ENCODE data around the gene ZNF576. TPM values are rescaled to one million over a fixed set of nuclear protein-coding genes. Genes with fewer than 3 reads are reported as not detected.
A peak's percentile ranks its signal among the peaks of the same experiment; 100 is the strongest.
"Not testable (repeated sequence)": the region's sequence is repeated elsewhere in the genome, so short reads cannot be mapped to it uniquely, and the experiment has no call there.

ZNF576 gene
- total RNA-seq, 1 experiment from 2014 or later, result 18.6 TPM

DNA sequence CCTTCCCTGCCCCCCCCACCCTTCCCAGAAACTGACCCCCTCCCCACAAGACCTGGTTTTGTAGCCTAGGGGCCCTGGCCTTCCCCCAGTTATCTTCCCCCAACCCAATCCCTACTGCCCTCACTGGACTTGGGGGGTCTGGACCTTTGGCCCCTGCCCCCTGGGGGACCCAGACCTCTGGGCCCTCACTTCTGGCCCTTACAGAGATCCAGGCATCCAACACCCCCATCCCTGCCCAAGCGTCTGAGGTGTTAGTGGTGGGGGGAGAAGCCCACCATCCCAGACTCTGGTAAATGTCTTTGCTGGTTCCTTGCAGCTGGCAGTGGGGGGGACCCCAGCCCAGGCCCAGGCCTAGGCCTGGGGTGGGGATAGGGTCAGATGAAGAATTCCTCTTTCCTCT, 26.6 kb downstream of the ZNF576 start:
- Histone ChIP-seq H3K27me3 (ENCODE audit: control insufficient read depth, insufficient read depth, low read length) (peaks cover 12% of the 10 kb centered on the region; the same call in 1 of the 2 replicates), H3K36me3 (replicated peaks; ENCODE audit: control insufficient read depth, insufficient read depth, low read length) (0 out of 2 replicates have a peak, but pooled peaks cover 1% of the 10 kb centered on the region), H3K4me3 (ENCODE audit: insufficient read depth, low read depth, low read length) (no peak overlapping the region)
- no peak for DNase-seq

DNA sequence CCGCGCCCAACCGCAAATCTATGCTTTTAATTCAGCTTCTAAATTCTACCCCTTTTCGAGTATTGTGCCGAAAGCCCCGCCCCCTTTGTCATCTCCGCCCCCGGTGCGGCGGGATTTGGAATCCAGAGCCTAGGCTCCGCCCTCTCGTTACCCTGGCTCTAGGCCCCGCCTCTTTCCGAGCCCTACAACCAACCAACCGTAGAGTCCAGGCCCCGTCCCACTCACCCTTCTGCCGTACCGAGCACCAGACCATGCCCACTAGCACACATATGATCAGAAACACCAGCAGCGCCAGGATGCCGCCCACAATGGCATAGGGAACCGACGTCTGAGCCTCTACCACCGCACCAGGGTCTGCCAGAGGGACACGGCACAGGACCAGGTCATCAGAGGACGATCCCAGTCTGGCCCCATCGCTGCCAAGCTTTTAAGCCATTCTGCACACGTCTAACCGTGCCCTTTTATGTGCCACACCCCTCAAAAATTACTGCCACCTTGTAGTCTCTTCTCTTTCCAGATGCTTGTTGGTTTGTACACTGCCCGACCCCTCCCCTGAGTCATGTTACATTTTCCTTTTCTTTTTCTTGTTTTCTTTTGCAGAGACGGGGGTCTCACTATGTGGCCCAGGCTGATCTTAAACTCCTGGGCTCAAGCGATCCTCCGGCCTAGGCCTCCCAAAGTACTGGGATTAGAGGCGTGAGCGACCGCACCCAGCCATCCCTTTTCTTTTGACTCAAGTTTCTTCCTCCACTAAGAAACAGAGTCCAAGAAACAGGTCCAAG, 27.7 kb downstream of the ZNF576 start:
- peak; percentile 95 for DNase-seq
- H3K36me3 ChIP-seq (replicated peaks; ENCODE audit: control insufficient read depth, insufficient read depth, low read length), result 0 out of 2 replicates have a peak, but pooled peaks cover 1% of the 10 kb centered on the region
- H3K27me3 ChIP-seq (ENCODE audit: control insufficient read depth, insufficient read depth, low read length), result peaks cover 14% of the 10 kb centered on the region; the same call in 1 of the 2 replicates

DNA sequence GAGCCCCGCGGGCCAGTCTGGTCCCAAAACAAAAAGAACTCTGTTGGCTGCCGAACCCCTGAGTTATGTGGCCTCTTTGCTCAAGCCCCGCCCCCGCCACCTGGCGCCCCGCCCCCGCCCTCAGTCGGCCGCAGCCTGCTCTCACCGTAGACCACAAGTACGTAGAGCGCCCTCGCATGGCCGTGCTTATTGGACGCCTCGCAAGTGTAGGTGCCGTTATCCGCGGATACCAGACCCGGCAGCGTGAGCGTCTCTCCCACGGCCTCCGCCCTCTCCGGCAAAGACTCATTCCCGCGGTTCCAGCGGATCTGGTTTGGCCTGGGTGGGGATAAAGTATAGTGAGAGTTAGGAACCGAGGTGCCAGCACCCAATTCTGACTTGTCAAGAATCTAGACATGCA, 28.5 kb downstream of the ZNF576 start:
- no peak overlapping the region for H3K4me3 ChIP-seq (ENCODE audit: insufficient read depth, low read depth, low read length)
- peaks cover 14% of the 10 kb centered on the region; the same call in 1 of the 2 replicates for H3K27me3 ChIP-seq (ENCODE audit: control insufficient read depth, insufficient read depth, low read length)
- DNase-seq, result peak; percentile 97
- 0 out of 2 replicates have a peak, but pooled peaks cover 1% of the 10 kb centered on the region for H3K36me3 ChIP-seq (replicated peaks; ENCODE audit: control insufficient read depth, insufficient read depth, low read length)

More for the DNA sequence above, 27.7 kb downstream of the ZNF576 start:
- H3K4me3 ChIP-seq (ENCODE audit: insufficient read depth, low read depth, low read length), result peak overlapping the region; percentile 28

DNA sequence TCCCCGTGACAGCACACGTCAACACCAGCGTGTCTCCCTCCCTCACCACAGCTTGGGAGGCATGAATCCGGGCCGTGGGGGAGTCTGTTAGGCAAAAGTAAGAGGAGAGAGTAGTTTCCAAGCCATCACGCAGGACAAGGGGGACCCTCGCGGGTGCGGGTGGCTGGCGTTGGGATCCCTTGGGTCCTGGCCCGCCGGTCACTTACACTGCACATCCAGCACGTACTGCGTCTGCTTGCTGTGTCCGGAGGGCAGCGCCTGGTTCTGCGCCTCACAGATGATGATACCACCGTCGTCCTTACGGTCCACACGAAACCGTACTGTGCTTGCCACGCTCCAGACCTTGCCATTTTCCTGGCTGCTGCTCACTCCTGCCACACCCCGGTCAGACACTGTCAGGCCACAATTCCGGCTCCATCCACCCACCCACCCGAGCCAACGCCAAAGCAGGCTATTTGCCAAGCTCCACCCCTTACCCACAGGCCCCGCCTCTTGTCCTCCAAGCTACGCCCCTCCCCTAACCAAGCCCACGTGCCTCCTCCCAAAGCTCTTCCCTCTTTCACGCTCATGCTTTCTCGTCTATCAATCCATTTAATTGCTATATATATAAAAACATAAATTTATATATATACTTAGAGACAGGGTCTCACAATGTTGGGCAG, 29.7 kb downstream of the ZNF576 start:
- DNase-seq, result peak; percentile 92
- H3K36me3 ChIP-seq (replicated peaks; ENCODE audit: control insufficient read depth, insufficient read depth, low read length), result 0 out of 2 replicates have a peak, but pooled peaks cover 1% of the 10 kb centered on the region
- peaks cover 14% of the 10 kb centered on the region; the same call in 1 of the 2 replicates for H3K27me3 ChIP-seq (ENCODE audit: control insufficient read depth, insufficient read depth, low read length)
- no peak overlapping the region for H3K4me3 ChIP-seq (ENCODE audit: insufficient read depth, low read depth, low read length)

DNA sequence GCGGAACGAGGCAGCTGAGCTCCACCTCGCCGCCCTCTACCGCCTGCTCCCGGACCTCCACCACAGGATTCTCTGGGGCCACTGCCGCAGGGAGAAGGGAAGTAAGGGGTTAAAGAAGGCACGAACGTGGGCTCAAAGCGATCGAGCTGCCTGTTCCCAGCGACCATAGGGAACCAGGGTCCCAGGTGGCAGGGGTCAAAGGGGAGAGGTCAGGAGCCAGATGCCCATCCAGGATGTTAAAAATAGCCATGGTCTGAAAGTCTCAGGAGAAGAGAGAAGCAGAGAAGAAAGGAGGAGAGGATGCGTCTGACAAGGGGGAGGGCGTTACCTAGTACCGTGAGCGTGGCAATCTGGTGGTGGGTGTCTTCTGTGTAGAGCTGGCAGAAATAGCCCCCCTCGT, 30.4 kb downstream of the ZNF576 start:
- Histone ChIP-seq H3K36me3 (replicated peaks; ENCODE audit: control insufficient read depth, insufficient read depth, low read length) (0 out of 2 replicates have a peak, but pooled peaks cover 1% of the 10 kb centered on the region), H3K4me3 (ENCODE audit: insufficient read depth, low read depth, low read length) (no peak overlapping the region), H3K27me3 (ENCODE audit: control insufficient read depth, insufficient read depth, low read length) (peaks cover 14% of the 10 kb centered on the region; the same call in 1 of the 2 replicates)
- DNase-seq, result no peak

DNA sequence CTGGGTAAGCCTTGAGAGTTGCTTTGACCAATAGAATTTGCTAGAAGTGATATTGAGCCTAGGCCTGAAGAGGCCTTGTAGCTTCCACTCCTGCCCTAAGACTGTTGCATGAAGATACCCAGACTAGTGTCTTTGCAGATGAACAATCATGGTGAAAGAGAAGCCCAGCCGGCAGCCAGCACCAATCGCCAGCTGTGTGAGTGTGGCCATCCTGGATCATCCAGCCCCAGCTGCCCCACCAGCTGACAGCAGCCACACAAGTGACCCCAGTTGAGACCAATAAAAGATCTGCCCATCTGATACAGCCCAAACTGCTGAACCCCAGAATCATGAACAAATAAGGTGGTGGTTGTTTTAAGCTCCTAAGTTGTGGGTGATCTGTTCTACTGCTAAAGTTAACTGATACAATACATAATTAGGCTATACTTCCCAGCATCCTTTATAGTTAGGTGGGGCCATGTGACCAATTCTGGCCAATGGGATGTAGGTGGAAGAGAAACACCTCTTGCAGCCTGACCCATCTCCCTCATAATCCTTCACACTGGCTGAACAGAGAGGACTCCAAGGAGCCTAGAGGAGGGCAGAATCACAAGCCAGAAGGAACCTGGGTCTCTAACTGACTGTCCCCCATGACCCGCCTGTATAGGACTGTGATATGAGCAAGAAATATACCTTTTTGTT, 32.4 kb downstream of the ZNF576 start:
- no peak for DNase-seq
- no peak overlapping the region for H3K4me3 ChIP-seq (ENCODE audit: insufficient read depth, low read depth, low read length)
- no peaks in the 10 kb centered on the region for H3K36me3 ChIP-seq (replicated peaks; ENCODE audit: control insufficient read depth, insufficient read depth, low read length)
- H3K27me3 ChIP-seq (ENCODE audit: control insufficient read depth, insufficient read depth, low read length), result peaks cover 14% of the 10 kb centered on the region; the same call in 1 of the 2 replicates

DNA sequence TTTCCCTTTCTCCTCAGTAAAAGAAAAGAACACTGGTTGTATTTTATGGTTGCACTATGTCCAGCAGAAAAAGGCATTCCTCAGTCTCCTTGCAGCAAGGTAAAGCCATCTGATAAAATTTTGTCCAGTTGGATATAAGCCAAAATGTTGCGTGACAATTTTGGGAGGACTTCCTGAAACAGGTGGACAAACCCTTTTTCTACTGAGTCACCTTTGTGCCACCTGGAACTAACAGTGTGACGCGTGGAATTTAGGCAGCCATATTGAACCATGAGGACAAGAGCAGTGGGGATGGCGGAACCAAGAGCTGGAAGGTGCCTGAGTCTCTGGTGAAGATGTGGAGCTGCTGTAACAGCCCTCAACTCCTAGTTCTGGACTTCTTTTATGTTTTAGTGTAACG, 35.1 kb downstream of the ZNF576 start:
- H3K4me3 ChIP-seq (ENCODE audit: insufficient read depth, low read depth, low read length), result no peak overlapping the region
- no peaks in the 10 kb centered on the region for H3K36me3 ChIP-seq (replicated peaks; ENCODE audit: control insufficient read depth, insufficient read depth, low read length)
- no peak for DNase-seq
- H3K27me3 ChIP-seq (ENCODE audit: control insufficient read depth, insufficient read depth, low read length), result peaks cover 18% of the 10 kb centered on the region; the same call in 1 of the 2 replicates

DNA sequence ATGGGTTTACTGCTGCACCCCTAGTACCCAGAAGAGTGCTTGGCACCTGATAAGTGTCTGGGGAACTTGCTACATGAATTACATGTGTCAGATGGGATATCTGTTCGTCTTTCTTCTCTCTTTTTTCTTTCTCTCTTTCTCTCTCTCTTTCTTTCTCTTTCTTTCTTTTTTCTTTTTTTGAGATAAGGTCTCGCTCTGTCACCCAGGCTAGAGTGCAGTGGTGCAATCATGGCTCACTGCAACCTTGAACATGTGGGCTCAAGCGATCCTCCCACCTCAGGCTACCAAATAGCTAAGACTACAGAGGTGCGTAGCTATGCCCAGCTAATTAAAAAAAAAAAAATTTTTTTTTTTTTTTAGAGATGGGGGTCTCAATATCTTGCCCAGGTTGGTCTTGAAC, 37.1 kb downstream of the ZNF576 start:
- no peaks in the 10 kb centered on the region for H3K36me3 ChIP-seq (replicated peaks; ENCODE audit: control insufficient read depth, insufficient read depth, low read length)
- no peak overlapping the region for H3K4me3 ChIP-seq (ENCODE audit: insufficient read depth, low read depth, low read length)
- DNase-seq, result no peak
- H3K27me3 ChIP-seq (ENCODE audit: control insufficient read depth, insufficient read depth, low read length), result peaks cover 27% of the 10 kb centered on the region

DNA sequence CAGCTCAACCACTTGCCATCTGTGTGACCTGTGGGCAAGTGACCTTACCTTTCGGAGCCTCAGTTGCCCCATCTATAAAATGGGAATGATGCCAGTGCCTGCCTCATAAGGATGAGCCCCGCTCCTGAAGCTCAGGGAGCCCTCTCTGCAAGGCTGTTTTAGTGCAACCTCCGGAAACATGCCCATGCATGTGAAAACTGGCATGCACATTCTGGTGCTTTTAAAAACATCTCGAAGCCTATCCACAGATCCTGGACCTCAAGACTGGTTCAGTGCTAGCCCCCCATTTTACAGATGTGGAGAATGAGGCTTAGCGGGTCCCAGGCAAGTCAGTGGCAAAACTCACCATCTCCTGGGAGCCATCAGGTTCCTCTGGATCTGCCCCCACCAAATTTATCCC, 37.7 kb downstream of the ZNF576 start:
- no peaks in the 10 kb centered on the region for H3K36me3 ChIP-seq (replicated peaks; ENCODE audit: control insufficient read depth, insufficient read depth, low read length)
- peaks cover 30% of the 10 kb centered on the region for H3K27me3 ChIP-seq (ENCODE audit: control insufficient read depth, insufficient read depth, low read length)
- H3K4me3 ChIP-seq (ENCODE audit: insufficient read depth, low read depth, low read length), result no peak overlapping the region
- no peak for DNase-seq

DNA sequence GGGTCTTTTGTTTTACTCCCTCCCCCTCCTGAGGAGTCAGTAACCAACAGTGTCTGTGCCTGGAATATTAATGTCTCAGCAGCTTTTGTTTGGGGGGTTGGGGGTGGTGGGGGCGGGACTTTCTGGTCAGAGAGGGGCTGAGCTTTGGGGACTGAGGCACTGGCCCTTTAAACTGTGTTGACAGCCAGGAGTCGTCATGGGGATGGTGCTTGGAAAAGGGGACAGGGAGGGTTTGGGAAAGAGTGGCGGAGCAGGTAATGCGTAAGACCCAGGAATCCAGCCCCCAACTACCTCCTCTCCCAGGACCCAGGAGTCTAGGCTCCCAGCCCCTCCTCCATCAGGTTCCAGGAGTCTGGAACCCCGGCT, 38.1 kb downstream of the ZNF576 start:
- Histone ChIP-seq H3K4me3 (ENCODE audit: insufficient read depth, low read depth, low read length) (peak overlapping the region; percentile 53), H3K27me3 (ENCODE audit: control insufficient read depth, insufficient read depth, low read length) (peaks cover 33% of the 10 kb centered on the region), H3K36me3 (replicated peaks; ENCODE audit: control insufficient read depth, insufficient read depth, low read length) (no peaks in the 10 kb centered on the region)
- DNase-seq, result peak; percentile 69

DNA sequence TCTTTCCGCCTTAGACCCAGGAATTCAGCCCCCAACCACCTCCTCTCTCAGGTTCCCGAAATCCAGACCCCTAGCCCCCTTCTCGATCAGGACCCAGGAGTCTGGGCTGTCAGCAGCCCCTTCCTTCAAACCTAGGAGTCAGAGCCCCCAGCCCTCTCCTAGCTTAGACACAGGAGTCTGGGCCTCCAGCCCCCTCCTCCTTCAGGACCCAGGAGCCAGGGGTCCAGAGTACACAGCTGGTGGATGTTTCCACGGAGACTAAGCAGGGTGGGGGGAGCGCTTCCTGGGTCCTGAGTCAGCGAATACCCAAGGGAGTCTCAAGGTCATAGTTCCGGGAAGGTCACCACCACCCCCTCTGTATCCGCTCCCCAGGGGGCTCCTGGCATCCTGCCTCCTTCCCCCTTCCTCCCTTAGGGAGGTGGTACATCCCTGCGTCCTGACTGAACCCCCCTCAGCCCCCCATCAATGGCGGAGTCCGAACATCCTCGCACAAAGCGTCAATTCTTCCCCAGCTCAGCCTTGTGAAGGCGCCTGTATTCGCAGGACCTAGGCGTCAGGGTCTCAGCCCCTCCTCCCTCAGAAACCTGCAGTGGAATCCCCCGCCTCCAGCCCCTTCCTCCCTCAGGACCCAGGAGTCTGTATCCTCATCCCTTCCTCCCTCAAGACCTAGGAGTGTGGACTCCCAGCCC, 38.6 kb downstream of the ZNF576 start:
- Histone ChIP-seq H3K27me3 (ENCODE audit: control insufficient read depth, insufficient read depth, low read length) (peaks cover 35% of the 10 kb centered on the region), H3K4me3 (ENCODE audit: insufficient read depth, low read depth, low read length) (peak overlapping the region; percentile 53), H3K36me3 (replicated peaks; ENCODE audit: control insufficient read depth, insufficient read depth, low read length) (no peaks in the 10 kb centered on the region)
- DNase-seq, result peak; percentile 69

DNA sequence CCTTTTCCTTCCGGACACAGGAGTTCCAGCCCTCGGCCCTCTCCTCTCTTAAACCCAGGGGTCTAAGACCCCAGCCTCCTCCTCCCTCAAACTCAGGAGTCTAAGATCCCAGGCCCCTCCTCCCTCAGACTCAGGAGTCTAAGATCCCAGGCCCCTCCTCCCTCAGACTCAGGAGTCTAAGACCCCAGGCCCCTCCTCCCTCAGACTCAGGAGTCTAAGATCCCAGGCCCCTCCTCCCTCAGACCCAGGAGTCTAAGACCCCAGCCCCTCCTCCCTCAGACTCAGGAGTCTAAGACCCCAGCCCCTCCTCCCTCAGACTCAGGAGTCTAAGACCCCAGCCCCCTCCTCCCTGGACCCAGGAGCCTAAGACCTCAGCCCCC, 39.2 kb downstream of the ZNF576 start:
- peak overlapping the region; percentile 53 for H3K4me3 ChIP-seq (ENCODE audit: insufficient read depth, low read depth, low read length)
- H3K36me3 ChIP-seq (replicated peaks; ENCODE audit: control insufficient read depth, insufficient read depth, low read length); DNase-seq: not testable (repeated sequence)
- peaks cover 41% of the 10 kb centered on the region for H3K27me3 ChIP-seq (ENCODE audit: control insufficient read depth, insufficient read depth, low read length)

DNA sequence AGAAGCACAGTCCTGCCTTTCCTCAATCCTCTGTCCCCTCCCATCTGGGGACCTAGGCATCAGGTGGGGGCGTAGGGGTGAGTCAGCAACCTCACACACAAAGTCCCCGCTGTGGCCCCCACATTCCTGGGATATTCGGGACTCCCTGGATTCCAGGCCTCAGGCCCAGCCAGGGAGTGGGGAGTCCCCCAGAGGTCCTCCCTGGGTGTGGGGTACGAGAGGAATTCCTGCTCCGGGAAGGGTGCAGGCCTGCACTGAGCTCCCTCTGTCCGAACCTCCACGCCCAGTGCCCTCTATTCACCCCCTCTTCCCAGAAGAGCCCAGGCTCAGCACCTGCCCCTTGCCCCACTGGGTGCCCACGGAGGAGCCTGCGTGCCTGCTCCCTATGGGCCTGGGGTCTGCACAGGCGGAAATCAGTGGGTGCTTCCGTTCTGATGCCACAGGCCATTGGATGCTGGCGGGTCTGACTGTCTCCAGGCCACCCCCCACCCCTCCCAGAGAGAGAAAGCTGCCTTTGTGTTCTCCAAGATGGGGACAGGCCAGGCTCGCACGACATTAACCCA, 39.8 kb downstream of the ZNF576 start:
- Histone ChIP-seq H3K27me3 (ENCODE audit: control insufficient read depth, insufficient read depth, low read length) (peaks cover 44% of the 10 kb centered on the region), H3K4me3 (ENCODE audit: insufficient read depth, low read depth, low read length) (no peak overlapping the region)
- peak; percentile 69 for DNase-seq

More for the DNA sequence above, 39.8 kb downstream of the ZNF576 start:
- H3K36me3 ChIP-seq (replicated peaks; ENCODE audit: control insufficient read depth, insufficient read depth, low read length), result no peaks in the 10 kb centered on the region
